ENCODE results near the gene SMARCC2.

Gene SMARCC2

DNA sequence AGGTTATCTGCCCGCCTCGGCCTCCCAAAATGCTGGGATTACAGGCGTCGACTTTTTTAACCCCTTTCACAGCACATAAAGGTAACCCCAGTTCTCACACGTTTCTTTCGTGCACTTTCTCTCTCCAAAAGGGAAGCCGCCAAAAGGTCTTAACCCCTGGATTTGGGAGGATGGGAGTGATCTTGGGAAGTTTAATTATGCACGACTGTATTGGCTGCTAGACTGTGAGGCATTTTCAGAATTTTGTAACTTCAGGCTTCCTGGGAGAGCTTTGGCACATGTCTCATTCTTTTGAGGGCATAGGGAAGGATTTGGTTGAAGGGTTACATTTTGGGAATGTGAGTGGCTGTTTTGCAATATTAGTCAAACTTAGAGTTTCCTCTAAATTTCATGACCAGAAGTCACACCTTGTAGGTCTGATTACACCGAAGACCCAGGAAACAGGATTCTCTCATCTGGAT is 1.4 kb upstream of the SMARCC2 start:
- in situ Hi-C loops (cut with MboI; ENCODE audit: low sequenced_read_pairs, unreplicated experiment), result no loop called here
- TF ChIP-seq, protein P1, sequence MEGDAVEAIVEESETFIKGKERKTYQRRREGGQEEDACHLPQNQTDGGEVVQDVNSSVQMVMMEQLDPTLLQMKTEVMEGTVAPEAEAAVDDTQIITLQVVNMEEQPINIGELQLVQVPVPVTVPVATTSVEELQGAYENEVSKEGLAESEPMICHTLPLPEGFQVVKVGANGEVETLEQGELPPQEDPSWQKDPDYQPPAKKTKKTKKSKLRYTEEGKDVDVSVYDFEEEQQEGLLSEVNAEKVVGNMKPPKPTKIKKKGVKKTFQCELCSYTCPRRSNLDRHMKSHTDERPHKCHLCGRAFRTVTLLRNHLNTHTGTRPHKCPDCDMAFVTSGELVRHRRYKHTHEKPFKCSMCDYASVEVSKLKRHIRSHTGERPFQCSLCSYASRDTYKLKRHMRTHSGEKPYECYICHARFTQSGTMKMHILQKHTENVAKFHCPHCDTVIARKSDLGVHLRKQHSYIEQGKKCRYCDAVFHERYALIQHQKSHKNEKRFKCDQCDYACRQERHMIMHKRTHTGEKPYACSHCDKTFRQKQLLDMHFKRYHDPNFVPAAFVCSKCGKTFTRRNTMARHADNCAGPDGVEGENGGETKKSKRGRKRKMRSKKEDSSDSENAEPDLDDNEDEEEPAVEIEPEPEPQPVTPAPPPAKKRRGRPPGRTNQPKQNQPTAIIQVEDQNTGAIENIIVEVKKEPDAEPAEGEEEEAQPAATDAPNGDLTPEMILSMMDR (IDR thresholded peaks at IDR 0.05; ENCODE audit: borderline replicate concordance, control extremely low read depth, extremely low read depth, insufficient read depth, missing control alignments), result no peak
- no peak for DNase-seq (ENCODE audit: low spot score)

DNA sequence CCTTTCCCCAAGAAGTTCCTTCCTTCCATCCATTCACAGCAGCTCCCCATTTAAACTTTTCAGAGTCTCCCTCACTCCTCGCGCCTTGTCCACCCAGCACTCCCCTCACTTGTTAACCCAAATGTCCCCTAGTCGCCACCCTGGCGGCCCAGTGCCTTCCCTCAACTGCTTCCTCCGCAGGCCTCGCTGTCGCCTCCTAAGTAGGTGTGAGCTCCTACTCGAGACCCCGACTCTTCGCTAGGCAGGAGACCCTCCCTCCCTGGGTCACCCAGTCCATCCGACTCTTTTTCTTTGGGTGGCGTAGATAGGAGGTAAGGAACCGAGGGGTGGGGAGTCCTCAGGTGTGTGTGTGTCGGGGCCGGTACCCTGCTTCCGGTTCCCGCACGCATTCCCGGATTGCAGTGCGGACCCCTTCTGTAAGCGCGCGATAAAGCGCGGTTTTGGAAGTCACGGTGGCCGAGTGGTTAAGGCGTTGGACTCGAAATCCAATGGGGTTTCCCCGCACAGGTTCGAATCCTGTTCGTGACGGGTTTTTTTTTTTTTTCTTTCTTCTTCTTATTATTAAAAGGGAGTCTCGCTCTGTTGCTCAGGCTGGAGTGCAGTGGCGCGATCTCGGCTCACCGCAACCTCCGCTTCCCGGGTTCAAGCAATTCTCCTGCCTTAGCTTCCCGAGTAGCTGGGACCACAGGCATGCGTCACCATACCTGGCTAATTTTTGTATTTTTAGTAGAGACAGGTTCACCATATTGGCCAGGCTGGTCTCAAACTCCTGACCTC is 823 bp upstream of the SMARCC2 start:
- in situ Hi-C loops (cut with MboI; ENCODE audit: low sequenced_read_pairs, unreplicated experiment), result no loop called here
- DNase-seq (ENCODE audit: low spot score), result peak; percentile 76
- TF ChIP-seq, protein P1 (IDR thresholded peaks at IDR 0.05; ENCODE audit: borderline replicate concordance, control extremely low read depth, extremely low read depth, insufficient read depth, missing control alignments), result no peak

DNA sequence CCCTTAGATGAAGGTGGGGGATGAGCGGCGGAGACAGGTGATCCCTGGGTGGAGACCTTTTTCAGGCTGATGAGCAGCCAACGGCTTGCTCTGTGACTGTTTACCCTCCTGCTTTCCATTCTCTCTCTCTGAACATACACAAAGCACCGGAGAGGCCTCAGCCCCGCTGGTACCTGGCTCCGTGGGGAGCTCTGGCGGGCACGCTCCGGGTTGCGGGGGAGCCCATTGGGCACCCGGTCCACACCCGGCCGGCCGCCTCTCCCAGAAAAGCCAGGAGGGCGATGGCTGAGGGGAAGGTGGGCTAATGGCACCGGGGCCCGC is 545 bp downstream of the SMARCC2 start:
- in situ Hi-C loops (cut with MboI; ENCODE audit: low sequenced_read_pairs, unreplicated experiment), result no loop called here
- TF ChIP-seq, protein P1 (IDR thresholded peaks at IDR 0.05; ENCODE audit: borderline replicate concordance, control extremely low read depth, extremely low read depth, insufficient read depth, missing control alignments), result no peak
- no peak for DNase-seq (ENCODE audit: low spot score)

DNA sequence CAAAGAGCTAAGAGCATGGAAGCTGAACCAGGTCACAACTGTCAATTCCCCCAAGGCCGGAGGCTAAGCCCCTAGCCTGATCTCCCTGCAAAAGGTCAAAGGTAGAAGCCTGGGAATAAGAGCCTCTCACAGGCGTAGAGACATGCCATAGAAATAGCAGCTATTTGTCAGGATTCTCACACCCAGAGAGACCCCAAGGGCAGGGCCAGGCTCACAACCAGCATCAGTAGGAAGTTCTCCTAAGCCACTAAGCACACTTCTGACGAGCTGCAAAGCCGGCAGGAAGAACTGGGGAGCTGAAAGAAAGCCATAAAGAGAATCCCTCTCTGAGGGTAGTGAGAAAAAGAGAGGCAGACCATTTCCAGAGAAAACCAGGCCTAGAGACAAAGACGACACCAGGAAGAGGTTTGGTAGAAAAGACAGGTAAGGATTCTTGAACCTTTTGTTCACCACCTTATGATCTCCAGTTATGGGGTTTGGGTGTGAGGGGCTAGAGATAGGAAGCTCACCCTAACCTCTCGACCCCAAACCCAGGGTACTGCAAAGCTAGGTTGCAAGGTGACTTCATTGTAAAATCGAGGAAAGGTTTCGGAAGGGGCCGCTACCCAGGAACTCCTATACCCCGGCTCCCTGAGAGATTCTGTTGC is 1.0 kb downstream of the SMARCC2 start:
- TF ChIP-seq, protein P1 (IDR thresholded peaks at IDR 0.05; ENCODE audit: borderline replicate concordance, control extremely low read depth, extremely low read depth, insufficient read depth, missing control alignments), result no peak
- in situ Hi-C loops (cut with MboI; ENCODE audit: low sequenced_read_pairs, unreplicated experiment), result no loop called here
- no peak for DNase-seq (ENCODE audit: low spot score)

DNA sequence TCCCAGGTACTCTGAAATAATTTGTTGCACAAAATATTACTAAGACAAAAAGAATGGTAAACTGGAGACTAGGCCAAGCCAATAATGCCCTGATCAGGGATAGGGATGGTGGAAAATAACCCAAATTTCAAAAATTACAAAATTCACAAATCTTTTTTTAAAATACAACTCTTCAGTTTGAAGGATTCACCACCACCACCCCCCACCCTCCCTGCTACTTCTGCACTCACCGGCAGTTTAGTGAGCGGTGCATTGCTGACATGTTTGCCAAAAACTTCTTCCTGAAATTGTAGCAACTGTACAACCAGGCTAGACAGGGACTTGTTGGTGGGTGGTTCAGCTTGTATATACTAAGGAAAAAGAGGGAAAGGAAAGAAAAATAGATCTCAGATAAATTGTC is 2.3 kb downstream of the SMARCC2 start:
- in situ Hi-C loops (cut with MboI; ENCODE audit: low sequenced_read_pairs, unreplicated experiment), result no loop called here
- no peak for DNase-seq (ENCODE audit: low spot score)
- TF ChIP-seq, protein P1 (IDR thresholded peaks at IDR 0.05; ENCODE audit: borderline replicate concordance, control extremely low read depth, extremely low read depth, insufficient read depth, missing control alignments), result no peak

DNA sequence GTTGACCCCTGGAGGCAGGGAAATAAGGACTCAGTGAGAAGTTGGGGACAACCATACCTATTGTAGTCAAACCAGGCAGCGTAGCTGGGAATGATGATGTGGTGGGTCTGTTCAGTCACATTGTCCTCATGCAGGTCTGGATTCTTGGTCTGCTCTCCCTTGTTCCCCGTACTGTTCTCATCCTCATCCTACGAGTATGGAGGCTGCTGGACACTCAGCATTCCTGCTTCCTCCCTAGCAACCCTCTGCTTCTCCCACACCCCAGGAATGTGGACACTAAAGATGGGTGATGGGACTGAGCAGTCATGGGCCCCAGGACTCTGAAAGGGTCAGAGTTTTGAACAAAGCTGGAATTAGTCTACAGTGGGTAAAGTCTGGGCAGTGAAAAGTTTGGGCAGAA is 10.9 kb downstream of the SMARCC2 start:
- TF ChIP-seq, protein P1 (IDR thresholded peaks at IDR 0.05; ENCODE audit: borderline replicate concordance, control extremely low read depth, extremely low read depth, insufficient read depth, missing control alignments), result no peak
- DNase-seq (ENCODE audit: low spot score), result no peak
- in situ Hi-C loops (cut with MboI; ENCODE audit: low sequenced_read_pairs, unreplicated experiment), result no loop called here
